HG03442 (cell line): ENCODE results near the gene RASA3.
"Not testable (repeated sequence)": the region's sequence is repeated elsewhere in the genome, so short reads cannot be mapped to it uniquely, and the experiment has no call there.

ENCODE experiments used
- ATAC-seq: cut with Tn5 transposase; IDR thresholded peaks from one replicate; pipeline ENCODE4 v1.9.1; 2021; ENCODE audit warnings: mild to moderate bottlenecking, moderate library complexity; ENCODE audit not compliant: unreplicated experiment

Gene RASA3

GRCh38 chr13:114128624-114129522, 3.5 kb downstream of the RASA3 start:
- ATAC-seq, result peak; percentile 51

- no peak for ATAC-seq
These were observed 4.1 kb downstream of the RASA3 start for GRCh38 chr13:114128348-114128623.

GRCh38 chr13:114127473-114128347, 4.7 kb downstream of the RASA3 start:
- ATAC-seq, result no peak

- no peak for ATAC-seq
These were observed 5.5 kb downstream of the RASA3 start for GRCh38 chr13:114126789-114127472.

- ATAC-seq, result not testable (repeated sequence)
These were observed 6.3 kb downstream of the RASA3 start for GRCh38 chr13:114126086-114126485.

- ATAC-seq, result no peak
These were observed 6.8 kb downstream of the RASA3 start for GRCh38 chr13:114125589-114125988.

GRCh38 chr13:114124921-114125320, 7.5 kb downstream of the RASA3 start:
- no peak for ATAC-seq

- ATAC-seq, result no peak
These were observed 8.0 kb downstream of the RASA3 start for GRCh38 chr13:114124431-114124830.

- no peak for ATAC-seq
These were observed 8.5 kb downstream of the RASA3 start for GRCh38 chr13:114123876-114124275.

GRCh38 chr13:114123448-114123847, 9.0 kb downstream of the RASA3 start:
- ATAC-seq, result no peak

GRCh38 chr13:114122591-114123211, 9.7 kb downstream of the RASA3 start:
- ATAC-seq, result no peak

GRCh38 chr13:114122127-114122511, 10.3 kb downstream of the RASA3 start:
- ATAC-seq, result no peak

- ATAC-seq, result no peak
These were observed 10.8 kb downstream of the RASA3 start for GRCh38 chr13:114121496-114122126.

- no peak for ATAC-seq
These were observed 11.4 kb downstream of the RASA3 start for GRCh38 chr13:114121031-114121430.

GRCh38 chr13:114120591-114121011, 11.8 kb downstream of the RASA3 start:
- no peak for ATAC-seq

GRCh38 chr13:114119196-114119595, 13.2 kb downstream of the RASA3 start:
- no peak for ATAC-seq

GRCh38 chr13:114118511-114119123, 13.8 kb downstream of the RASA3 start:
- no peak for ATAC-seq

GRCh38 chr13:114118086-114118485, 14.3 kb downstream of the RASA3 start:
- ATAC-seq, result no peak

GRCh38 chr13:114117341-114117874, 15.0 kb downstream of the RASA3 start:
- not testable (repeated sequence) for ATAC-seq

- no peak for ATAC-seq
These were observed 15.7 kb downstream of the RASA3 start for GRCh38 chr13:114116734-114117133.
